ENCODE data around the gene STON2. TPM values are rescaled to one million over a fixed set of nuclear protein-coding genes. Genes with fewer than 3 reads are reported as not detected.

The STON2 gene
- total and polyA plus RNA-seq, 9 donors: 4.8 to 28.7 (median 17.3) TPM

GRCh38 chr14:81408595-81408994 lies 8.5 kb upstream of the STON2 start:
- no peak overlapping the region for H3K4me3 ChIP-seq
- WGBS, 3 donors: 62 to 74% (median 68%) methylated on average over 1 of the region's 1 CpG
- H3K4me1 ChIP-seq (ENCODE audit: insufficient read depth): no peaks in the 10 kb centered on the region
- H3K27ac ChIP-seq: no peak overlapping the region
- intact Hi-C loops (cut with DNase I): no loop called here
- H3K9me3 ChIP-seq: no peaks in the 10 kb centered on the region
- no peak for DNase-seq
- H3K36me3 ChIP-seq: no peaks in the 10 kb centered on the region
- no peaks in the 10 kb centered on the region for H3K27me3 ChIP-seq
- TF ChIP-seq EP300 (IDR thresholded peaks at IDR 0.05) (no peak), POLR2A (IDR thresholded peaks at IDR 0.05) (no peak)
- TF ChIP-seq, protein P1, sequence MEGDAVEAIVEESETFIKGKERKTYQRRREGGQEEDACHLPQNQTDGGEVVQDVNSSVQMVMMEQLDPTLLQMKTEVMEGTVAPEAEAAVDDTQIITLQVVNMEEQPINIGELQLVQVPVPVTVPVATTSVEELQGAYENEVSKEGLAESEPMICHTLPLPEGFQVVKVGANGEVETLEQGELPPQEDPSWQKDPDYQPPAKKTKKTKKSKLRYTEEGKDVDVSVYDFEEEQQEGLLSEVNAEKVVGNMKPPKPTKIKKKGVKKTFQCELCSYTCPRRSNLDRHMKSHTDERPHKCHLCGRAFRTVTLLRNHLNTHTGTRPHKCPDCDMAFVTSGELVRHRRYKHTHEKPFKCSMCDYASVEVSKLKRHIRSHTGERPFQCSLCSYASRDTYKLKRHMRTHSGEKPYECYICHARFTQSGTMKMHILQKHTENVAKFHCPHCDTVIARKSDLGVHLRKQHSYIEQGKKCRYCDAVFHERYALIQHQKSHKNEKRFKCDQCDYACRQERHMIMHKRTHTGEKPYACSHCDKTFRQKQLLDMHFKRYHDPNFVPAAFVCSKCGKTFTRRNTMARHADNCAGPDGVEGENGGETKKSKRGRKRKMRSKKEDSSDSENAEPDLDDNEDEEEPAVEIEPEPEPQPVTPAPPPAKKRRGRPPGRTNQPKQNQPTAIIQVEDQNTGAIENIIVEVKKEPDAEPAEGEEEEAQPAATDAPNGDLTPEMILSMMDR (IDR thresholded peaks at IDR 0.05): no peak

- peak in 1 of 5 donors; percentile 27 for DNase-seq
- Histone ChIP-seq H3K27me3 (no peaks in the 10 kb centered on the region), H3K27ac (no peak overlapping the region), H3K4me3 (no peak overlapping the region), H3K36me3 (no peaks in the 10 kb centered on the region), H3K4me1 (ENCODE audit: insufficient read depth) (no peaks in the 10 kb centered on the region), H3K9me3 (no peaks in the 10 kb centered on the region)
- intact Hi-C loops (cut with DNase I): no loop called here
- TF ChIP-seq, protein P1 (IDR thresholded peaks at IDR 0.05): no peak
- TF ChIP-seq EP300 (IDR thresholded peaks at IDR 0.05): no peak
- 28 to 43% (median 42%) methylated on average over 4 of the region's 4 CpGs for WGBS, 3 donors
Observed at GRCh38 chr14:81406863-81407262, 6.7 kb upstream of the STON2 start.

- TF ChIP-seq, protein P1 (IDR thresholded peaks at IDR 0.05): no peak
- TF ChIP-seq POLR2A (IDR thresholded peaks at IDR 0.05) (no peak), EP300 (IDR thresholded peaks at IDR 0.05) (no peak)
- Histone ChIP-seq H3K27me3 (no peaks in the 10 kb centered on the region), H3K4me1 (ENCODE audit: insufficient read depth) (peaks cover 2% of the 10 kb centered on the region), H3K36me3 (no peaks in the 10 kb centered on the region), H3K4me3 (no peak overlapping the region), H3K9me3 (no peaks in the 10 kb centered on the region), H3K27ac (no peak overlapping the region)
- 59 to 79% (median 66%) methylated on average over 2 of the region's 2 CpGs for WGBS, 3 donors
- intact Hi-C loops (cut with DNase I): no loop called here
- DNase-seq: no peak
Observed at GRCh38 chr14:81402123-81402495, 2.0 kb upstream of the STON2 start.

- Histone ChIP-seq H3K4me1 (ENCODE audit: insufficient read depth) (peaks cover 2% of the 10 kb centered on the region), H3K9me3 (no peaks in the 10 kb centered on the region), H3K36me3 (no peaks in the 10 kb centered on the region), H3K27ac (no peak overlapping the region), H3K4me3 (no peak overlapping the region), H3K27me3 (no peaks in the 10 kb centered on the region)
- TF ChIP-seq, protein P1 (IDR thresholded peaks at IDR 0.05): no peak
- TF ChIP-seq POLR2A (IDR thresholded peaks at IDR 0.05): no peak
- TF ChIP-seq EP300 (IDR thresholded peaks at IDR 0.05): no peak
- 96 to 98% (median 97%) methylated on average over 2 of the region's 2 CpGs for WGBS, 3 donors
- no peak for DNase-seq
- intact Hi-C loops (cut with DNase I): no loop called here
Observed at GRCh38 chr14:81401420-81402122, 1.4 kb upstream of the STON2 start.

Measured in ovary (tissue), 9 donors.